GM18507 (cell line): ENCODE measurements around the gene CHI3L1.

Experiments
- DNase-seq: peaks from one replicate; pipeline ENCODE4 v3.0.0; 2011; ENCODE audit warnings: low read depth; ENCODE audit not compliant: insufficient read length; ENCODE audit errors: extremely low spot score
- FAIRE-seq: peaks from 2 replicates; lab custom pipeline; 2011; peaks lifted over from hg19 to GRCh38; lab: Jason Lieb, UNC

CHI3L1 gene

GRCh38 chr1:203156280-203156679 lies 30.2 kb downstream of the CHI3L1 start:
- FAIRE-seq, result no peak
- no peak for DNase-seq

DNA sequence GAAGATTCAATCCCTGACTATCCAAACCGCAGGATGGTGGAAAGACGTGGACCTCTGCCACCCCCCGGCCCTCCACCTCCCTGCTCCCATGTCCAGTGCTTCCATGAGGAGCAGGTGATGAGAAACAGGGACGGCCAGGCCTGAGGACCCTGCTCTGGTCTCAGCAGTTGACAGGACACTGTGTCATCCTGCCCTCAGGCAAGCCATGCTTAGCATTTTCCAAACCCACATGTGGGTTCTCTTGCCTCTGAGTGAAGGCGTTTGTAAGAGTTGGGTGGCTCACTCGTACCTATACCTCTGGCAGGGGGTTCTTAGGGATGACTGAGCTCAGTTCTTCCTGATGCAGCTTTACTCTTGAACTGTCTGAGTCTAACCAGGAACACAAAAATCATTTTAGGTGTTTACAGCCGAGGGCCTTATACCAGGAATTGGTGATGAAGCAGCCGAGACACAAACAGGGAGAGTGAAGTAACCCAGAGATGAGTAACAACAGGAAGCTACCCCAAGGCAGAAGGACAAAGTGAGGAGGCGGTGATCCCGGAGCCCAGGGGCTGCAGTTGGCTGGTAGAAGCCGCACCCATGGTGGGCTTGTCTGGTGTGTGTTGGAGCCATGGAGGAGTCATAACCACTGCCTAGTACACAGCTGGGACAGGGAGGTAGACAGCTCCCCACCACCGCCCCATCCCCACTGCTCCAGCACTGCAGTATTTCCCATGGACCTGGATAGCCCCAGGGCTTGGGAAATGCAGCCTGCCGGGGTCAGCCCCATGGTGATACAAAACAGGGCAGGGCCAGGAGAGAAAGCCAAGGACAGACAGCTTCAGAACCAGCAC lies 32.3 kb downstream of the CHI3L1 start:
- FAIRE-seq, result no peak
- DNase-seq, result no peak

- DNase-seq (no peak), FAIRE-seq (no peak)
Observed at GRCh38 chr1:203153051-203153988, 33.2 kb downstream of the CHI3L1 start.

DNA sequence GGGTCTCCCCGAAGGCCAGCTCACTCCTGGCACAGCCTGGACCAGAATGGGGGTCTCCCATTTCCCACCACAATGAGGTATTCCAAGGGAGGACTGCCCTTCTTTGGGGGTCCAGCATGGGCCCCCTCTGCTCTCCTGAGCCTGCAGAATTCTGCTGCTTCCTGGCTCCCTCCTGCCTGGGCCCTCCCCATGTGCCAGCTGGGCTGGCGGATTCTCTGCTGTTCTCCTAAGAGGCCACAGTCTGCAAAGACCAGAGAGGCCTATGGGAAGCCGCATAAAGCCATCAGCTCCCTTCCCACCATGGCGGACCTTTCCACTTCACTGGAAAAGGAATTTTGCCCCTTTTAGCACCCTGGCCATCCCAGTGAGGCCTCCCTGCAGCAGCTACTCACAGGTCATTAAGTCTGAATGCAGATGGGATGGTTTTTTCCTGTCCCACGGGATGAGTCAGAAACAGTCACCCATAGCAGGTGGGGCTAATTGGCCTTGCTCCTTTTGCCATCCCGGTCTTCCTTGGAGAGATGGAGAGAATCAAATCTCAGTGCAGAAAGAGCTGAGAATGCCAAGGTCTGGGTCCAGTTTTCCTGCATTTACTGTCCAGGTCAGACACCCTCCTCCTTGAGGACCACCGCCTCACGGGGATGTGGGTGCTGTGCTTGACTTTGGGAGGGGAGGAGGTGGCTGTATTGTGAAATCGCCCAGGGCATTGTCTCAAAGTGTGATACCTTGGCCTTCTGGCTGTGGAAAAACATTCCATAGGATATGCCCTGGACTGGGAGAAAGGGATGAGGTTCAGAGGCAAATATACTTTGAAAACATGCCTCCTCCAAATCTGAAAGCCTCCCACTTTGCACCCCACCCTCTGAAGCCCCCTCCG lies 34.1 kb downstream of the CHI3L1 start:
- DNase-seq (no peak), FAIRE-seq (no peak)

DNA sequence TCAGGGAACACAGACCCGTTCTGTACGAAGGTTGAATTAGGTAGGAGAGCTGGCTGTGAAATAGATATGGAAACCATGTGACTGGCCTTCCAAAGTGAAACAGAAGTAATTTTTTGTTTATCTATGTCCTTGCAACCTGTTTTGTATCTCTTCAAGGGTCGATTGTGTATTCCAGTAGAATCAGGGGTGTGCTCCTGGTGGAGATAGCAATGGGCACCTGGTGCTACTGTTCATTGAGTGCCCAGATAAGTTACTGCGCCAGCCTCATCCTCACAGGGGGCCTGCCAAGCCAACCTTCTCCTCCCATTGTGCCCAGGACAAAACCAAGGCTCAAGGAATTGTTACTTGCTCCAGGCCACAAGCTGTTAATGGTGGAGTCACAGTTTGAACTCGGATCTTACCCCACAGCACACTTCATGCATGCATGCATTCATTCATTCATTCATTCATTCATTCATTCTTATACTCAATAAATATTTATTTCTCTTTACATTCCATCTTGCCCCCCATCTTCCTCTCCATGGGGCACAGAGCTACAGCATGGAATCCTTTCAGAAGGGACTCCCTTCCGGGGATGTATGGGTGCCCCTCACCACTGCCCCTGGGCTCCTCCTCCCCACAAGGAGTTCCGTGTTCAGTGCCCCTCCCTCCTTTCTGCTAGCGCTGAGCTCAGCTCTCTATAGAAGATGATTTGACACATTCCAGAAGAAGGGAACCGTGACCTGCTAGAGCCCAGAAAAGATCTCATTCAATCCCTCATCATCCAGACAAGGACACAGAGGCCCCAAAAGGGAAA lies 34.9 kb downstream of the CHI3L1 start:
- DNase-seq (no peak), FAIRE-seq (no peak)

DNA sequence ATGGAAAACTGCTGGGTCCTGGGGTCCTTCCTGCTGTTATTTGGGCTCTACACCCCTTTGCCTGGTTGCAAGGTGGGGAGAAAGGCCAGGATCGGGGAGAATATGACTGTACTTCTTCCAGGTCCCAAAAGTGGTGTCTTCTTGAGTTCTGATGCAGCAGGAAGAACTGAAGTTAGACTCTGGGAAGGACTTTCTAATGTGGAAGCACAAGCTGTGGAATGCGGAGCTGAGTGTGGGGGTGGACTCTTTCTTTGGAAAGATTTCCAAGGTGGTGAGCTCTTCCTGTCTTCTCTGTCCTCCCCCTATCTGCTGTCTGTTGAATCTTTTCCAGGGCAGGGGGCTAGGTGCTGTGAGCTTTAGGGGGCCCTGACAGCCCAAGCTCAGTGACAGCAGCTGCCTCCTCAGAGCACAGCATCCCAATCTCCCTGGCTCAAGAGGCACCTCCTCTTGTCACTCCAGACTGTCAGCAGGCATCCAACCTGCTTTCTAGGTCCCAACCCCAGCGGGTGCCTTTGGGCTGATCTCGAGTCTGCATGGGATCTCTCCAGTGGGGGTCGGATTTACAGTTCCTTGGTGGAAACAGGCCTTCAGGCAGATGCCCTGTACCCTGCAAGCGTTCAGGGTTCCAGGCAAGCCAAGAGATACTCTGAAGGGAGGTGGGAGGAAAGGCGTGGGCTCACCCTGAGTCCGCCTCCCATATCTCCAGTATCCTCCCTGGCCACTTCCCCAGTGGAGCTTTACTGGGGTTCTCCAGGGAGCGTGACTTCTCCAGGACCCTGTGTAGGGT lies 35.8 kb downstream of the CHI3L1 start:
- FAIRE-seq, result no peak
- no peak for DNase-seq

- FAIRE-seq (no peak), DNase-seq (no peak)
Observed at GRCh38 chr1:203149188-203149840, 37.2 kb downstream of the CHI3L1 start.

DNA sequence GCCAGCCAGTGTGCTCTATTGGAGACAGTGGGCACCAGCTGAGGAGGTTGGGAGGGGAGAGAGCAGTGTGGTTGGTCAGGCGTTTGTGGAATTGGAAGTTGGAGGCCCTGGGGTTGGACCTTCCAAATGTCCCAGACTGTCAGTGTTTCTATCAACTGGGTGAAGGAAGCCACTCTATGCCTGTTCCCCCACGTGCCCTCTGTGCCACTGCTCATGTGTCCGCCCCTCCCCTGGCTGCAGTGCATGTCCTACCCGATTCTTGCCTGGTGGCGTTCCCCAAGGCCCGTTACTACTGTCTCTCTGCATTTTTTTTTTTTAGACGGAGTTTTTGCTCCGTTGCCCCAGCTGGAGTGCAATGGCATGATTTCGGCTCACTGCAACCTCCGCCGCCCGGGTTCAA lies 37.9 kb downstream of the CHI3L1 start:
- no peak for DNase-seq
- FAIRE-seq, result no peak

DNA sequence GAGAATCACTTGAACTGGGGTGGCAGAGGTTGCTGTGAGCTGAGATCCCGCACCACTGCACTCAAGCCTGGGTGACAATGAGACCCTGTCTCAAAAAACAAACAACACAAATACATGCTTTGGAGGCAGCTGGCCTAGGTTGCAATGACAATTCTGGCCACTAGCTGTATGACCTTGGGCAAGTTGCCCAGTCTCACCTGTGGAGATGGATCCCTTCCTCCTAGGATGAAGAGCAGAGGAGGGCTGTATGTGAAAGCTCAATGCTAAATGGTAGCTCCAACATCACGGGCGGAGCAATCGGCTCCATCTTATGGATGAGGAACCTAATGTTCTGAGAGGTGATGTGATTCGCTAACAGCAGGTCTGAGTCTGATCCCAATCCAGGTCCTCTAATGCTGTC lies 38.4 kb downstream of the CHI3L1 start:
- DNase-seq (no peak), FAIRE-seq (peak; percentile 47)

DNA sequence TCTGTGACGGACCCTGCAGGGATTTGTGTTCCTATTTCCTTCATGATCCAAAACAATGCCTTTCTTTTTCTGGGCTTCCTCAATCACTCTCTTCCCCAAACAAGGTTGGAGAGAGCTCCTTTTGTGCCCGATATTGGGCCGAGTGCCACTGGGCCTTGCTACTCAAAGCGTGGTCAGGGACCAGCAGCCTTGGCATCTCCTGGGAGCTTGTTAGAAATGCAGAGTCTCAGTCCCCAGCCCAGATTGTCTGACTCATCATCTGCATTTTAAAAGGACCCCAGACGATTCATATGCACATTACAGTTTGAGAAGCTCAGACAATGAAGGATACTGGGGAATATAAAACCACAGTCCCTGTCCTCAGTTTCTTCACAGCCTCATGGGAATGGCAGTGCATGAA lies 39.1 kb downstream of the CHI3L1 start:
- FAIRE-seq (no peak), DNase-seq (no peak)

- FAIRE-seq (no peak), DNase-seq (no peak)
Observed at GRCh38 chr1:203146537-203146936, 40.0 kb downstream of the CHI3L1 start.

DNA sequence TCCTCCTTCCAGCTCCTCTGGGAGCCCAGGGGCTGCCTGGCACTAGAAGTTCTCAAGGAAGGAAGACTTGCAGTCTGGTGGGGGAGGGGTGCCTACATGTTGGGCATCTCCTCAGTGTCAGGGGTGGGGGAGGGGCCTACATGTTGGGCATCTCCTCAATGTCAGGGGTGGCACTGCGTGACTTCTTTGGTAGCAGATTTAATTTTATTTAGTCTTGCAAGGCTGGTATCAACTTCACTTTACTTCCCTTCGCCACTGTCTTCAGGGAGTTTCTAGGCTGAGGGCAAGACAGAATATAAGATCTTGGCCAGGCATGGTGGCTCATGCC lies 40.5 kb downstream of the CHI3L1 start:
- no peak for DNase-seq
- no peak for FAIRE-seq

- DNase-seq, result no peak
- no peak for FAIRE-seq
Observed at GRCh38 chr1:203145321-203146041, 41.0 kb downstream of the CHI3L1 start.

DNA sequence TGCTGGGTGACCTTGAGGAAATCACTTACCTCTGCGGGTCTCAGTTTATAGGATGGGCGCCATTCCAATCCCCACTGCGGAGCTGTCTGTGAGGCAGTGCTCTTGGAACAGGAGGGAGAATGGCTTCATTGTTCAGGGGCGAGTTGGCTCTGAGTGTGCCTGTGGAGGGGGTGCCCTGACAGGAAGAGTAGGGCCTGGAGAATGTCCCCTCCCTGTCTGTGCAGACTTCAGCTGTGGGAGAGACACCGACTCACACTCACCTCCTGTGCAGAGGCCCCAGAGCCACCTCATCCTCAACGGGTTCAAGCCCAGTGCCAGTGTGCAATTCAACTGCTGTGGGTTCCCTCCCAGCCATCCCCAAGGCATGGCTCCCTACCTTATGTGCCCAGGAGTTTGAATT lies 41.8 kb downstream of the CHI3L1 start:
- FAIRE-seq, result no peak
- no peak for DNase-seq

- no peak for FAIRE-seq
- DNase-seq, result no peak
Observed at GRCh38 chr1:203143641-203144040, 42.9 kb downstream of the CHI3L1 start.

GRCh38 chr1:203142684-203143408 lies 43.7 kb downstream of the CHI3L1 start:
- FAIRE-seq (no peak), DNase-seq (no peak)

DNA sequence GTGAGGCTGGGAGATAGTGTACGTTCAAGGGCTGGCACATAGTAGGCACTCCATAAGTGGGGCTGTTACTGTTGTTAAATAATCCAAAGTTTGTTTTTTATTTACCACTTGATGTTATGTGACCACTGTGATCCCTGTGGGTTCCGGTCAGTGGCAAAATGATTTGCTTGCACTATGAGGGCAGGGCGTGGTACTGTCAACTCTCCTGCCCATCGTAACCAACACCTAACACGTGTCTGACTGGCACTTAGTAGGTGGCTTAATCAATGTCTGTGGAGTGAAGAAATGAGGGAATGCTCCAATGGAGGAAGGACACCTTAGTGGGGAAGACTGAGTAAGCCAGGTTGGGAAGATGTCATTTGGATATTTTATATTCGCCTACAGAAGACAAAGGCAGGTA lies 44.4 kb downstream of the CHI3L1 start:
- FAIRE-seq (no peak), DNase-seq (no peak)
